T-helper 2 cell treated with Interferon-gamma antibody and Interleukin-4, amounts not matched to agents 100 ng/mL and 5 ng/mL, for 36 hours (primary cell): Measurements from ENCODE around the gene LHFPL3. TPM values are rescaled to one million over a fixed set of nuclear protein-coding genes. Genes with fewer than 3 reads are reported as not detected.

Source experiments
- intact Hi-C: fragments of 100-400 bp; cut with micrococcal nuclease; formaldehyde crosslinking; loops from one replicate; pipeline ENCODE4 v1.15.1; 2023
- total RNA-seq: library from RNA; stranded (reverse); gene quantifications from 2 replicates; pipeline ENCODE4 v1.2.3, GENCODE V29; 2022

Gene LHFPL3
- total RNA-seq, 1 donor from 2014 or later = not detected

GRCh38 chr7:104894314-104894713 lies 565.9 kb downstream of the LHFPL3 start:
- intact Hi-C loops = no loop called here

DNA sequence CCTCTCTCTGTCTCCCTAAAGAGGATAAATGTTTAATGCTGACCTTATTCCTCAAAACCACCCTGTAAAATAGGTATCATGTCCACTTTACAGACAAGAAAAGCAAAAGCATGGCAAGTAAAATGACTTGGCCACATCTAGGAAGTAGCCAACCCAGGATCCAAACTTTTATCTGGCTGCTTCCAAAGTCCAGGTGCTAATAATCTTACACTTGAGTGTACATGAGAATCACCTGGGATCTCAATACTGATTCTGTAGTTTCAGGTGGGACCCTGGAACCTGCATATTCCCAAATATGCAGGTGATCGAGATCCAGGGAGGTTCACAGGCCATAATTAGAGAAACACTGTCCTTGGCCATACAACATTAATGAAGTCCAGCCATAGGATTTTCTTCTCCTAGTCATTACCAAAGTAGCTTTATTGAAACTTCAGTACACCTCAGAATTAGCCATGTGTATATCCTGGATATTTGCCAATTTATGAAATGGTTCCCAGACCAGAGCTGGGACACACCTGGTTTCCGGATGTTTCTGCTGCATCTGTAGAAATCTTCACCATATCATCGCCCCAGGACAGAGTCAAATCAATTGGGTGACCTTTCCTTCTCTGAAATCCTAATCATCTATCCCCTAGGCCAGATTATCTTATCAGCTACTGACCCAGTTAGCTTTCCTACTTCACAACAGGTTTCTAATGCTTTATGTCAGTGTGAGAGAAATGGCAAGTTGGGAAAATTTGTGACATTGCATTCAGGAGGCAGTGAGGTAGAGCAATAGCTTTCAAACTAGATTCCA lies 566.5 kb downstream of the LHFPL3 start:
- intact Hi-C loops = no loop called here

DNA sequence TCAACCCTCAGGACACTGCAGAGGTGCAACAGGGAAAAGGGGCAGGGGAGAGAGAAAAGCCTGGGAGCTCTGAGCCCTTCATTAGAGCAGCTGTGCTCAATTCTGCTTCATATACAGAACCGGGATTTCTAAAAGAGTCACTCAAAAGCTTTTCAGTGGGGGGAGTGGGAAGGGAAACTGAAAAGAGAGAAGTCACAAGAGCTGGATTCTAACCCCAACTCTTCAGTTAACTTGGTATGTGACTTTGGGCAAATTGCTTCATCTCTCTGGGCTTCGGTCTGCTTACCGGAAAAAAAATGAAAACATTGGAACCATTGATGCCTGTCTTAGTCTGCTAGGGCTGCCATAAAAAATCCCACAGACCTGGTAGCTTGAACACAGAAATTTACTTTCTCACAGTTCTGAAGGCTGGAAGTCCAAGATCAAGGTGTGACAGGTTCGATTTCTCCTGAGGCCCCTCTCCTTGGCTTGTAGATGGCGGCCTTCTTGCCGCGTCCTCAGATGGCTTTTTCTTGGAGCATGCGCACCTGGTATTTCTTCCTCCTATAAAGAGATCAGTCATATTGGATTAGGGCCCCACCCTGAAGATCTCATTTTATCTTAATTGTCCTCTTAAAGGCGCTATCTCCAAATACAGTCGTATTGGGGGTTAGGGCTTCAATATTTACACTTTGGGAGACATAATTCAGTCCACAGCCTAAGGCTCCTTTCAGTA lies 567.3 kb downstream of the LHFPL3 start:
- intact Hi-C loops = no loop called here

- intact Hi-C loops = no loop called here
Observed at GRCh38 chr7:104898434-104898833, 570.0 kb downstream of the LHFPL3 start.

DNA sequence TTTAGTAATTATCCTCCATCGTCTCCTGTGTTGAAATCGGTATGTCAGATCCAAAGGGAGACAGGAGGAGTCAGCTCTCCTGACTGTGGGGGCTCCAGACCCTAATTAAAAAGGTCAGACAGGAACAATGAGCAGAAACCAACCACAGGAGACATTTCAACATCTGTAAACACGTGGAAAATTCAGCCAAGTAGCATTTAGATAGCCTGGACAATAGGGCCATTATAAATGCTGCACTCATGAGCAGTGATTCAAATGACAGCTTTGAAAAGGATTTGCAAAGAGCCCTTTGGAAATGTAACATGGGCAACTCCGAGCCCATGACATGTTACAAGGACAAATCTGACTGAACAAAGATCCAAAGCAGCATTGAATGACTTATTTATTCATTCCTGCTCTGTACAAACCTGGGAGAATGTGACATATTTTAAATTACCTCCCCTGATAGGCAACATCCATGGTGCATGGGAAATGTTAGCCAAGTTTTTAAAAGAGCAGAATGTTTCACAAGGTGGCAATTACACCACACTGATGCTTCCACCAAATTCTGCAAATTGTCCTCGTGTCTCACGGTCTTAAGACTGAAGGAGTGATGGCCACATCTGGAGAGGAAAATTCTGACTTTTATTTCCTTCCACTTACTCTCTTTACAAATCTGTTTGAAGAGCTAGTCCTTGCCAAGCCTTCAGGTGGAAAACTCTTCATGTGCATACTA lies 572.3 kb downstream of the LHFPL3 start:
- intact Hi-C loops = no loop called here

DNA sequence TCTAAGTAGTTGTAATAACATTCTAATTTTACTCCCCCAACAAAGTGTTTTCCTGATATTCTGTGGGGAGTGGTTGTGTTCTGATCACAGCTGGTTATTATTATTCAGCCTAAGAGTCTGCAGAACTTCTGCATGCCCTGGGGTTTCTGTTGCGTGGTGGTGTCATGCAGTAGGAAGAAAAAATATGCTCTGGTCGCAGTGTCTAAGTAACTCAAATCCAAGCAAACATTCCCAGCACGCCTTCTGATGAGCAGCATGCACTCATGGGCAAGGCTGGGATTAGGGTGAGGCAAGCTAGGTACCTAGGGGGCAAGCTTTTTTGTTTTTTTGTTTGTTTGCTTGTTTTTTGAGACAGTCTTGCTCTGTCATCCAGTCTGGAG lies 572.8 kb downstream of the LHFPL3 start:
- intact Hi-C loops = no loop called here

GRCh38 chr7:104902183-104902582 lies 573.8 kb downstream of the LHFPL3 start:
- intact Hi-C loops = no loop called here

DNA sequence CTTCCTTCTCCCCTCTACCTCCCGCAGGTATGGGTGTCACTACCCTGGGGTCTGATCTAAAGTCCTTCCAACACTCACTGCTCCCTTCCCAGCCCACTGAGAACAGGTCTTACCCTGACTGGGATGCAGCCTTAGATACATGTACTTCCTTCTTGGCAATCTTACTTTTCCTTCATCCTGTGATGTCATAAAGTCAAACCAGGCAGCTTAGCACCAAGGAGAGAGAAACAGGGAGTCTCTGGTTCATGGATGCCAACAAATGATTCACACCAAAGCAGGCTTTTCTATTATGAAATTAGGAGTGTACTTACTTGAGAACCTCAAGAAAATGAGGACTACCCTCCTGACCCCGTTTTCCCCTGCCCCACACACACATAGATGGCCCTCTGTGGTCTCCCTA lies 574.6 kb downstream of the LHFPL3 start:
- intact Hi-C loops = no loop called here

DNA sequence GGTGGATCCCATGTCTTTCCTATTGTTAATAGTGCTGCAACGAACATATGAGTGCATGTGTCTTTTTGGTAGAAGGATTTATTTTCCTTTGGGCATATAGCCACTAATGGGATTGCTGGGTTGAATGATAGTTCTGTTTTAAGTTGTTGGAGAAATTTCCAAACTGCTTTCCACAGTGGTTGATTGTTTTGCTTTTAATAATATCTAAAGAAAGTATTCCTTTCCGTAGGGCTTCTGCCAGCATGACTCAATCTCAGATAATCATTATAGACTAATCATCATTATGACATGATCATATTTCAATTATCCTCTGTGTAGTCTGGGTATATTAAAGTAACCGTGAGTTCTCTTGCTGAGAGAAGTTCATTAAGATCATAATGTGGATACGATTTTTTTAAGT lies 575.4 kb downstream of the LHFPL3 start:
- intact Hi-C loops = no loop called here

DNA sequence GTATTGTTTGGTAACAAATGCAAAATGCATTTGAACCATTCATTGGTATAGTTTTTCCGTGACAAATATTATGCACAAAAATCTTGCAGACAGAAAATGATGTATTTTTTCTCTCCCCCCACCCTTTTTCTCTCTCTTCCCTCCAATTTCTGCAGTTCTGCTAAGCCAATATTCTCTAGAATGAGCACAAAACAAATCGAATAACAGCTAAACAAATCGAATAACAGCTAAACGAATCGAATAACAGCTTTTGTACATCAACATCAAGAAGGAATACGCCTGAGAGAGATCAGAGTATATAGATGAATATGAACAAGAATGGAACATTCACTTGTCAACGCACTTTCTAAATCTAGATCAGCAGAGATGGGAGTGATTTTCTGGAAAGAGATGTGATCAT lies 577.6 kb downstream of the LHFPL3 start:
- intact Hi-C loops = no loop called here

DNA sequence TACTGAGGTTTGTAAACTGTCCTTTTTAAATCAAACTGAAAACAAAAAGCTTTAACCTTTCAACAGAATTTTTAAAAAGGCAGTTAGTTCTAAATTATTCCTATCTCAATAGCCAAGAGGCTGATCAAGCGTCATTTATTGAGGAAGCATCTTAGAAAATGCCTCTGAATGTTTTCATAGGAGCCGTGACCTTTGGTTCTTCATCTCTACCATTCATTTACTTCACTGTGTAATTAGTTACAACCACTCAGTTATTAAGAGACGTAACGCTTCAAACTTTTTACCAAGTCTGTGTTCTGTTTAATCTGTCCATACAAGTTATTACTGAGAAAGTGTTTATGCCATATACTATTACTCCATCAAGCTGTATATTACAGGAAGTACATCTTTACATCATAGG lies 578.2 kb downstream of the LHFPL3 start:
- intact Hi-C loops = no loop called here

DNA sequence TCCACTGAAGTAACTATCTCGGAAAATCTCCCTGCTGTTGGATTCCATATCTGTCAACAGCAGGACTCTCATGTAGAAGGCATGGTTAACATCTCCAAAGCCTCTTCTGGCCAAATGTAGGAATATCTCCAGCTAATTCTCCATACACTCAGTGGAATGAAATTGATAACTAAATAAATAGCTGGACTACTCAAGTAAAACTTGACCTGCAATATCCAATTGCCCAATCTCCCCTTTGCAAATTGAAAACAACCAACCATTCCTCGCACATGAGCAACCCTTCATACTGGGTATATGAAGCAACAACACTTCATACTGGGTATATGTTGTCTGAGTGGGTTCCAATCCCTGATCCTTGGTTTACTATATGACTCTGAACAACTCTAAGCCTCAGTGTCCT lies 580.2 kb downstream of the LHFPL3 start:
- intact Hi-C loops = no loop called here

GRCh38 chr7:104909096-104909495 lies 580.7 kb downstream of the LHFPL3 start:
- intact Hi-C loops = no loop called here

DNA sequence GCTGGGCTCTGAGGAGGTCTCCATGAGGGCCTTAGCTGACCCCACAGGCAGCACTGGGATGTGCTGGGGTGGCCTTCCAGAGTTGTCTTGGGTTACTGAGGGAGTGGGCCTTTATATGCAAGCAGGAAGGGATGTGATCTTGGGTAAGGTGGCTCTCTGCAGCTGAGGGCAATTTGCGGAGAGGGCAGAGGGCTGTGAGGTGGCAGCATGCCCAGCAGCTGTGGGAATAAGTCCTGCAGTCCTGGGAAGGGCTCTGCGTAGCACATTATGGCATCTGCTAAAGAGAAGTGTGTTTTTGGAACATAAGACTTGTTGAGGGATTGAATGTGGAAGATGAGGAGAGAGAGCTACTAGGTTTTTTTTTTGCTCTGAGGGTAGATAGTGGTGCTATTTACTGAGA lies 586.0 kb downstream of the LHFPL3 start:
- intact Hi-C loops = no loop called here

GRCh38 chr7:104921596-104921995 lies 593.2 kb downstream of the LHFPL3 start:
- intact Hi-C loops = loop anchor here (5.0 to 10.0 kb wide), 3 partner anchors 141 to 413 kb away; no protein-coding TSS in a partner anchor

DNA sequence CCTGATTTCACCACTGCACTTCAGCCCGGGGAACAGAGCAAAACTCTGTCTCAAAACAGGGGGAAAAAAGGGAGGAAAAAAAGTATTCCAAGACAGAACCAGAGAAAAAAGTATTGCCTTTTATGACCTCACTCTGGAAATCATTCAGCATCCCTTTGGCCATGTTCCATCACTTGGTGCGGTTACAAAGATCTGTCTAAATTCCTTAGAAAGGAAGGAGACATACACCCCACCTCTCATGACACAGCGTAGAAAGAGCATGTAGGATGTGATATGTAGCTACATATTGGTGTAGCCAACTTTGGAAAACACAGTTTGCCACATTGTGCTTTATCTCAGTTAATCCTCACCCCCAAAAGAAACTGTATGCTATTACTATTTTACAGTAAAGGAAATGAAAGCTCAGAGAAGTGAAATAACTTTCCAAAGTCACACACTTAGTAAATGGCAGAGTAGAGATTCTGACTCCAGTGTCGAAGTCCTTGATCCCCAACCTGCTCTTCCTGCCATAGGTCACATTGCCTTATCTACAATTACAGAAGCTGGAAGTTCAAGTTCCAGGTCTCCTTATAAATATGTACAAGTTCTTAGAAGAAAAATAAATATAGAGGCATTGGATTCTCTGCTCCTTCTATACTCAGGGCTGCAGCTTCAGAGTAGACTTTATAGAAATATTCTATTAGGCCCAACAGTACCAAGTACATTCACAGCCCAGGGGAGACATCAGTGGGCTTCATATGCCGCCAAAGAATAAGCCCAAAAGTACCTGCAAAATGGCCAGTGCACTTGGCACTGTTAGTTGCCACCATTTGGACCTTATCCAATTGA lies 594.0 kb downstream of the LHFPL3 start:
- intact Hi-C loops = loop anchor here (1.0 to 10.0 kb wide), 11 partner anchors 21 to 667 kb away; partner anchors contain the start of gene KMT2E

- intact Hi-C loops = loop anchor here (1.0 to 10.0 kb wide), 11 partner anchors 20 to 666 kb away; partner anchors contain the start of gene KMT2E
Observed at GRCh38 chr7:104923010-104923421, 594.6 kb downstream of the LHFPL3 start.

DNA sequence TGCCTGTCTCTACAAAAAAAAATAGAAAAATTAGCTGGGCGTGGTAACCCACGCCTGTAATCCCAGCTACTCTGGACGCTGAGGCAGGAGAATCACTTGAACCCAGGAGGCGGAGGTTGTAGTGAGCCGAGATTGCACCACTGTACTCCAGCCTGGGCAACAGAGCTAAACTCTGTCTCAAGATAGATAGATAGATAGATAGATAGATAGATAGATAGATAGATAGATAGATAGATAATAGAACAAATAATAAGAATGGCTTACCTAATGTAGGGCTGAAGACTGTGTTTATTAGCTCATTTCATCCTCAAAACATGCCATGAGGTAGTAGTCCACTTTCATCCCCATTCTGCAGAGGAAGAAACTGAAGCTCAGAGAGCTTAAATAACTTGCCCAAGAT lies 597.8 kb downstream of the LHFPL3 start:
- intact Hi-C loops = loop anchor here (10.0 kb wide), 1 partner anchor 409 kb away; no protein-coding TSS in a partner anchor

DNA sequence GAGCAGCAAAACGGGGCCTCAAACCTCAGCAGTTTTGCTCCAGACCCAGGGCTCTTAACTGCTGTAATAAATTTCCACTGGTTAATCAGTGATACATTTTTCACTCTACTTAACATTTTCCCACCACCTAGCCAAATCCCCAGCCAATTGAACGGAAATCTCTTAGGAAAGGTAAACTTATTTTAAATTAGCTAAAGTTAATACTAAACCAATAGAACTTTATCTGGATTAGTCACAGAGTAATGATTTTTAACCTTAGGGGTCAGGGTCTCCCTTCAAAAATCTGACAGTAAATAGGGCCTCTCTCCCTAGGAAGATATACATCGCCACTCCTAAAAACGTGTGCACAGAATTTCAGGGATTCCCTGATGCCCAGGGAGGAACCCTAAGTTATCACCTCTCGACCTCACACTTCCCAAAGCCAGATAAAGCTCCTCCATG lies 598.2 kb downstream of the LHFPL3 start:
- intact Hi-C loops = loop anchor here (10.0 kb wide), 1 partner anchor 408 kb away; no protein-coding TSS in a partner anchor

GRCh38 chr7:104927055-104927454 lies 598.7 kb downstream of the LHFPL3 start:
- intact Hi-C loops = loop anchor here (10.0 kb wide), 1 partner anchor 408 kb away; no protein-coding TSS in a partner anchor
